ENCODE measurements around the gene CALY. TPM values are rescaled to one million over a fixed set of nuclear protein-coding genes. Genes with fewer than 3 reads are reported as not detected.

Gene CALY
- total and polyA plus RNA-seq, 4 donors, result not detected

DNA sequence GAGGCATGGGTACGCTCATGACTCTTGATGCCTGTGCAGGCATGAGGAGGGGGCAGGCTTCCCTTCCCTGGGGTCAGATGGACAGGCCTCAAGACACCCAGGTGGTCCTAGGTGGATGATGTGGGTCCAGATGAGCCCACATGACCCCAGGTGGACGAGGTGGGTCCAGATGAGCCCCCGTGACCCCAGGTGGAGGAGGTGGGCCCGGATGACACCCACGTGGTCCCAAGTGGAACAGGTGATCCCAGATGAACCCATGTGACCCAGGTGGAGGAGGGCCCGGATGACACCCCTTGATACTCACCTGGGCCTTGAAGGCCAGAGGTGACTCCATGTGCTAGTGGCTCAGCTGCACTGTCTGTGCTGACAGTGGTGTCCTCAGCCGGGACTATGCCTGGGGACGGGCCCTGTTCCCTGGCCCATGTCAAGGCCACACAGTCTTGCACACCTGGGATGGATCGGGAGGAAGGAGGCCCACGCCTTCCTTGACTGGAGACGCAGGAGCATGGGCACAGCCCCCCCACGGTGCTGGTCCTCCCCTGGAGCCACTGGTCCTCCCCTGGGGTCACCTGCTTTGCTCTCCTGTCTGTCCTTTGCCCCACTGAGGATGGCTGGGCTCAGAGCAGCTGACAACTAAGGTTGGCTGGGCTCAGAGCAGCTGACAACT, 13.7 kb upstream of the CALY start:
- ATAC-seq (ENCODE audit: insufficient read depth, low FRiP score) (no peak), DNase-seq (no peak)
- H3K4me3 ChIP-seq, result no peak overlapping the region
- no peaks in the 10 kb centered on the region for H3K9me3 ChIP-seq (ENCODE audit: control insufficient read depth in 4 of 4, insufficient read depth in 3 of 4, low read length in 3 of 4)
- no peak overlapping the region for H3K27ac ChIP-seq (ENCODE audit: low read depth in 1 of 2, low read length in 1 of 2)
- TF ChIP-seq, protein P1, sequence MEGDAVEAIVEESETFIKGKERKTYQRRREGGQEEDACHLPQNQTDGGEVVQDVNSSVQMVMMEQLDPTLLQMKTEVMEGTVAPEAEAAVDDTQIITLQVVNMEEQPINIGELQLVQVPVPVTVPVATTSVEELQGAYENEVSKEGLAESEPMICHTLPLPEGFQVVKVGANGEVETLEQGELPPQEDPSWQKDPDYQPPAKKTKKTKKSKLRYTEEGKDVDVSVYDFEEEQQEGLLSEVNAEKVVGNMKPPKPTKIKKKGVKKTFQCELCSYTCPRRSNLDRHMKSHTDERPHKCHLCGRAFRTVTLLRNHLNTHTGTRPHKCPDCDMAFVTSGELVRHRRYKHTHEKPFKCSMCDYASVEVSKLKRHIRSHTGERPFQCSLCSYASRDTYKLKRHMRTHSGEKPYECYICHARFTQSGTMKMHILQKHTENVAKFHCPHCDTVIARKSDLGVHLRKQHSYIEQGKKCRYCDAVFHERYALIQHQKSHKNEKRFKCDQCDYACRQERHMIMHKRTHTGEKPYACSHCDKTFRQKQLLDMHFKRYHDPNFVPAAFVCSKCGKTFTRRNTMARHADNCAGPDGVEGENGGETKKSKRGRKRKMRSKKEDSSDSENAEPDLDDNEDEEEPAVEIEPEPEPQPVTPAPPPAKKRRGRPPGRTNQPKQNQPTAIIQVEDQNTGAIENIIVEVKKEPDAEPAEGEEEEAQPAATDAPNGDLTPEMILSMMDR (IDR thresholded peaks at IDR 0.05; ENCODE audit: control extremely low read depth, extremely low read depth), result no peak
- no peak overlapping the region for H3K9ac ChIP-seq (ENCODE audit: insufficient read depth in 1 of 2, low read length in 2 of 2)
- 76 to 79% methylated on average over 12 of the region's 12 CpGs for WGBS, 2 donors
- H3K4me1 ChIP-seq (ENCODE audit: control insufficient read depth in 5 of 5, insufficient read depth in 5 of 5, low read length in 5 of 5), result no peaks in the 10 kb centered on the region
- peaks cover 0 to 1% (median 0%) of the 10 kb centered on the region in 3 donors for H3K27me3 ChIP-seq (ENCODE audit: control insufficient read depth in 3 of 3, insufficient read depth in 3 of 3, low read length in 2 of 3)
- H3K36me3 ChIP-seq (ENCODE audit: control insufficient read depth in 4 of 4, insufficient read depth in 4 of 4, low read length in 4 of 4), result peaks cover 0 to 4% (median 0%) of the 10 kb centered on the region in 4 donors

DNA sequence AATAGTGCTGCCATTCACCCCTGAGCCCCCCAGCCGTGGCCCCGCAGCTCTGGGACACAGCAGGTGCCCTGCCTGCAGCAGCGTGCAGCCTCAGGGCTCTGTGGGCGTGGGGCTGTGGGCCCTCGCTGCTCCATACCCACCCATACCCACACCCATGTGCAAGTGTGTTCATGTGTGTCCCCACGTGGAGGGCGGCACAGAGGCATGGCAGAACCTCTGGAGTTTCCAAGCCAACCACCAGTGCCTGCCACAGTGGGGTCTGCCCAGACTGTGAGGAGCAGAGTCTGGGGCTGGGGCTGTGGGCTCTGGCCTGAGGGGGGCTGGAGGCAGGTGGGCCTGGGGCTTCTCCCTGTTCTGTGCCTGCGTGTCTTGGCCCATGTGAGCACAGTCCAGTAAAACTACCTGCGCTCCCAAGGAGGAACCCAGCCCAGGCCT, 12.9 kb upstream of the CALY start:
- Histone ChIP-seq H3K27ac (ENCODE audit: low read depth in 1 of 2, low read length in 1 of 2) (no peak overlapping the region), H3K9ac (ENCODE audit: insufficient read depth in 1 of 2, low read length in 2 of 2) (no peak overlapping the region), H3K27me3 (ENCODE audit: control insufficient read depth in 3 of 3, insufficient read depth in 3 of 3, low read length in 2 of 3) (peaks cover 0 to 3% (median 0%) of the 10 kb centered on the region in 3 donors), H3K9me3 (ENCODE audit: control insufficient read depth in 4 of 4, insufficient read depth in 3 of 4, low read length in 3 of 4) (no peaks in the 10 kb centered on the region), H3K4me3 (no peak overlapping the region), H3K4me1 (ENCODE audit: control insufficient read depth in 5 of 5, insufficient read depth in 5 of 5, low read length in 5 of 5) (no peaks in the 10 kb centered on the region), H3K36me3 (ENCODE audit: control insufficient read depth in 4 of 4, insufficient read depth in 4 of 4, low read length in 4 of 4) (no peaks in the 10 kb centered on the region)
- TF ChIP-seq, protein P1 (IDR thresholded peaks at IDR 0.05; ENCODE audit: control extremely low read depth, extremely low read depth), result no peak
- DNase-seq, result no peak
- no peak for ATAC-seq (ENCODE audit: insufficient read depth, low FRiP score)
- WGBS, 2 donors, result 67 to 71% methylated on average over 9 of the region's 9 CpGs

DNA sequence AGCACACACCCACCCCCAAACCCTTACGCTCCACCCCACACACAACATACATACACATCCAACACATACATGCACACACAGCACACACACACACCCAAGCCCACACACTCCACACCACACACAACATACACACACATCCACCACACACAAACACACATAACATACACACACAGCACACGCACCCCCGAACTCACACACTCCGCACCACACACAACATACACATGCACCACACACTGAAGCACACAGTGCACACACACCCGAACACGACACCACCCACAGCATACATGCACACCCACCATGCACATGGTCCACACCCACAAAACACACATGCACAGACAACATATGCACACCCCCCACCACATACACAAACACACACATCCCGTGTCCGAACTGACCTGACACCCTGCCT, 12.5 kb upstream of the CALY start:
- TF ChIP-seq, protein P1 (IDR thresholded peaks at IDR 0.05; ENCODE audit: control extremely low read depth, extremely low read depth), result no peak
- WGBS, 2 donors, result 86 to 90% methylated on average over 8 of the region's 8 CpGs
- no peaks in the 10 kb centered on the region for H3K9me3 ChIP-seq (ENCODE audit: control insufficient read depth in 4 of 4, insufficient read depth in 3 of 4, low read length in 3 of 4)
- H3K27me3 ChIP-seq (ENCODE audit: control insufficient read depth in 3 of 3, insufficient read depth in 3 of 3, low read length in 2 of 3), result peaks cover 0 to 7% (median 0%) of the 10 kb centered on the region in 3 donors
- DNase-seq, result no peak
- H3K27ac ChIP-seq (ENCODE audit: low read depth in 1 of 2, low read length in 1 of 2), result no peak overlapping the region
- ATAC-seq (ENCODE audit: insufficient read depth, low FRiP score), result no peak
- no peak overlapping the region for H3K4me3 ChIP-seq
- H3K4me1 ChIP-seq (ENCODE audit: control insufficient read depth in 5 of 5, insufficient read depth in 5 of 5, low read length in 5 of 5), result no peaks in the 10 kb centered on the region
- H3K36me3 ChIP-seq (ENCODE audit: control insufficient read depth in 4 of 4, insufficient read depth in 4 of 4, low read length in 4 of 4), result no peaks in the 10 kb centered on the region
- H3K9ac ChIP-seq (ENCODE audit: insufficient read depth in 1 of 2, low read length in 2 of 2), result no peak overlapping the region

Data from lung (tissue), 12 donors.